Measurements from ENCODE around the gene ABI1. TPM values are rescaled to one million over a fixed set of nuclear protein-coding genes. Genes with fewer than 3 reads are reported as not detected.

The ABI1 gene
- total and polyA plus RNA-seq, 2 of the 13 experiments (the other 11 are each of a cell fraction or from before 2014, with no cell fraction given) = 20.9 to 22.9 TPM

DNA sequence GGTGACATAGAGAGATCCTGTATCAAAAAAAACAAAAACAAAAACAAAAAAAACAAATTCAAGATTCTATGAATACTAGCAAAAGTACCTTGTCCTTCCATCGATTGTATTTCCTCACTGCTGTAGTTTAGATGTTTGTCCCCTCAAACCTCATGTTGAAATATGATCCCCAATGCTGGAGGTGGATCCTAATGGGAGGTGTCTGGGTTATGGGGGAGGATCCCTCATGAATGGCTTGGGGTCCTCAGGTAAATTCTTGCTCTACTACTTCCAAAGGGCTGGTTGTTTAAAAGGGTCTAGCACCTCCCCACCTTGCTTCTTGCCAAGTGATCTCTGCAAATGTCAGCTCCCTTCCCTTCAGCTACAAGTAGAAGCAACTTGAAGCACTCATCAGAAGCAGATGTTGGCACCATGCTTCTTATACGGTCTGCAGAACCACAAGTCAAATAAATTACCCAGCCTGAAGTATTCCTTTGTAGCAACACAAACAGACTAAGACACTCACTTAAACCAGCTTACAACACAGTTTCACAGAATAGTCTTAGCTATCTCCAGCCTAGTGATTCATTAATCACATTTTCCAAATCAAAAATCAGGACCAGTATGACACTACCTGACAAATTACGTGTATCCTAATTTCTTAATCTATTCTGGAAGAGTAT is 20.7 kb downstream of the ABI1 start:
- intact Hi-C loops (cut with micrococcal nuclease; ENCODE audit: unreplicated experiment) = no loop called here

More for the DNA sequence above, 20.7 kb downstream of the ABI1 start:
- Histone ChIP-seq H3K4me2 (ENCODE audit: low read depth, low read length) (no peak overlapping the region), H2AFZ (ENCODE audit: low read length) (no peak overlapping the region), H3K9ac (ENCODE audit: insufficient read depth, low read depth, low read length) (no peak overlapping the region), H3K79me2 (ENCODE audit: insufficient read depth, low read length) (peaks cover 64% of the 10 kb centered on the region), H3K4me1 (ENCODE audit: insufficient read depth, low read length) (no peaks in the 10 kb centered on the region), H3K4me3 (replicated peaks in 1 of 3; ENCODE audit: insufficient read depth in 1 of 3, low read depth in 2 of 3, low read length in 3 of 3) (no peak overlapping the region), H3K36me3 (replicated peaks in 1 of 2; ENCODE audit: control insufficient read depth in 1 of 2, insufficient read depth in 2 of 2, low read length in 2 of 2) (no peaks in the 10 kb centered on the region), H3K9me3 (ENCODE audit: low read length) (no peaks in the 10 kb centered on the region), H3K27me3 (ENCODE audit: control insufficient read depth in 1 of 2, insufficient read depth in 2 of 2, low read length in 2 of 2) (no peaks in the 10 kb centered on the region), H3K27ac (ENCODE audit: extremely low read length, insufficient read depth, low read length) (no peak overlapping the region), H4K20me1 (ENCODE audit: insufficient read depth, low read length) (0 out of 2 replicates have a peak, but pooled peaks cover 9% of the 10 kb centered on the region)
- CTCF ChIA-PET (ENCODE audit: low intra/inter-chr PET ratio, low total read pairs) = no interaction called here
- 90% methylated on average over 3 of the region's 3 CpGs for WGBS (ENCODE audit: low lambda C conversion rate)
- POLR2A ChIA-PET = no interaction called here
- DNase-seq (ENCODE audit: low spot score) (no peak), FAIRE-seq (no peak), ATAC-seq (no peak)
- BruUV-seq (replicated peaks) = no TSS peak
- in situ Hi-C loops (cut with HindIII; ENCODE audit: extremely low pct_ligation_motif_present, low pct_unique_long_range_greater_than_20kb) = no loop called here
- no peak for TF ChIP-seq ZNF441 (CRISPR knock-in tag; IDR thresholded peaks at IDR 0.05; ENCODE audit: borderline replicate concordance)
- no peak for TF ChIP-seq ZNF143 (CRISPR knock-in tag; IDR thresholded peaks at IDR 0.05)
- TF ChIP-seq TCF7 (IDR thresholded peaks at IDR 0.05; ENCODE audit: low read depth) = no peak
- no peak for TF ChIP-seq ZBTB34 (CRISPR knock-in tag; IDR thresholded peaks at IDR 0.05)
- TF ChIP-seq, protein P1, sequence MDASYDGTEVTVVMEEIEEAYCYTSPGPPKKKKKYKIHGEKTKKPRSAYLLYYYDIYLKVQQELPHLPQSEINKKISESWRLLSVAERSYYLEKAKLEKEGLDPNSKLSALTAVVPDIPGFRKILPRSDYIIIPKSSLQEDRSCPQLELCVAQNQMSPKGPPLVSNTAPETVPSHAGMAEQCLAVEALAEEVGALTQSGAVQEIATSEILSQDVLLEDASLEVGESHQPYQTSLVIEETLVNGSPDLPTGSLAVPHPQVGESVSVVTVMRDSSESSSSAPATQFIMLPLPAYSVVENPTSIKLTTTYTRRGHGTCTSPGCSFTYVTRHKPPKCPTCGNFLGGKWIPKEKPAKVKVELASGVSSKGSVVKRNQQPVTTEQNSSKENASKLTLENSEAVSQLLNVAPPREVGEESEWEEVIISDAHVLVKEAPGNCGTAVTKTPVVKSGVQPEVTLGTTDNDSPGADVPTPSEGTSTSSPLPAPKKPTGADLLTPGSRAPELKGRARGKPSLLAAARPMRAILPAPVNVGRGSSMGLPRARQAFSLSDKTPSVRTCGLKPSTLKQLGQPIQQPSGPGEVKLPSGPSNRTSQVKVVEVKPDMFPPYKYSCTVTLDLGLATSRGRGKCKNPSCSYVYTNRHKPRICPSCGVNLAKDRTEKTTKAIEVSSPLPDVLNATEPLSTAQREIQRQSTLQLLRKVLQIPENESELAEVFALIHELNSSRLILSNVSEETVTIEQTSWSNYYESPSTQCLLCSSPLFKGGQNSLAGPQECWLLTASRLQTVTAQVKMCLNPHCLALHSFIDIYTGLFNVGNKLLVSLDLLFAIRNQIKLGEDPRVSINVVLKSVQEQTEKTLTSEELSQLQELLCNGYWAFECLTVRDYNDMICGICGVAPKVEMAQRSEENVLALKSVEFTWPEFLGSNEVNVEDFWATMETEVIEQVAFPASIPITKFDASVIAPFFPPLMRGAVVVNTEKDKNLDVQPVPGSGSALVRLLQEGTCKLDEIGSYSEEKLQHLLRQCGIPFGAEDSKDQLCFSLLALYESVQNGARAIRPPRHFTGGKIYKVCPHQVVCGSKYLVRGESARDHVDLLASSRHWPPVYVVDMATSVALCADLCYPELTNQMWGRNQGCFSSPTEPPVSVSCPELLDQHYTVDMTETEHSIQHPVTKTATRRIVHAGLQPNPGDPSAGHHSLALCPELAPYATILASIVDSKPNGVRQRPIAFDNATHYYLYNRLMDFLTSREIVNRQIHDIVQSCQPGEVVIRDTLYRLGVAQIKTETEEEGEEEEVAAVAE (CRISPR knock-in tag; IDR thresholded peaks at IDR 0.05; ENCODE audit: borderline replicate concordance) = no peak
- no peak for TF ChIP-seq RNF2 (conservative IDR thresholded peaks at IDR 0.05; ENCODE audit: low read depth)
- TF ChIP-seq ZNF569 (CRISPR knock-in tag; IDR thresholded peaks at IDR 0.05; ENCODE audit: borderline replicate concordance) = no peak
- no peak for TF ChIP-seq MZF1 (CRISPR knock-in tag; IDR thresholded peaks at IDR 0.05; ENCODE audit: borderline replicate concordance)
- no peak for TF ChIP-seq MAX (IDR thresholded peaks at IDR 0.05)
- no peak for TF ChIP-seq FOXA3 (CRISPR knock-in tag; IDR thresholded peaks at IDR 0.05)
